ENCODE measurements around the gene ZNF512B.
"Not testable (repeated sequence)": the region's sequence is repeated elsewhere in the genome, so short reads cannot be mapped to it uniquely, and the experiment has no call there.

Gene ZNF512B

GRCh38 chr20:63962426-63963347 is 7.0 kb downstream of the ZNF512B start:
- DNase-seq (ENCODE audit: low read depth): no peak

- no peak for DNase-seq (ENCODE audit: low read depth)
Measured at GRCh38 chr20:63961664-63962425, 7.9 kb downstream of the ZNF512B start.

- DNase-seq (ENCODE audit: low read depth): not testable (repeated sequence)
Measured at GRCh38 chr20:63960654-63961621, 8.8 kb downstream of the ZNF512B start.

- DNase-seq (ENCODE audit: low read depth): no peak
Measured at GRCh38 chr20:63959699-63960075, 10.0 kb downstream of the ZNF512B start.

- no peak for DNase-seq (ENCODE audit: low read depth)
Measured at GRCh38 chr20:63958964-63959698, 10.6 kb downstream of the ZNF512B start.

- DNase-seq (ENCODE audit: low read depth): no peak
Measured at GRCh38 chr20:63958471-63958870, 11.3 kb downstream of the ZNF512B start.

- DNase-seq (ENCODE audit: low read depth): peak; percentile 29
Measured at GRCh38 chr20:63957690-63958441, 11.9 kb downstream of the ZNF512B start.

- DNase-seq (ENCODE audit: low read depth): peak; percentile 53
Measured at GRCh38 chr20:63957004-63957689, 12.6 kb downstream of the ZNF512B start.

- no peak for DNase-seq (ENCODE audit: low read depth)
Measured at GRCh38 chr20:63956664-63957003, 13.1 kb downstream of the ZNF512B start.

- DNase-seq (ENCODE audit: low read depth): peak; percentile 85
Measured at GRCh38 chr20:63955827-63956663, 13.7 kb downstream of the ZNF512B start, which contains the start of gene UCKL1. UCKL1 (minus strand) TSS chr20:63956416; CDS start chr20:63956372, 44 bp downstream.

- no peak for DNase-seq (ENCODE audit: low read depth)
Measured at GRCh38 chr20:63955281-63955826, 14.4 kb downstream of the ZNF512B start.

- DNase-seq (ENCODE audit: low read depth): no peak
Measured at GRCh38 chr20:63953764-63954429, 15.8 kb downstream of the ZNF512B start.

- DNase-seq (ENCODE audit: low read depth): no peak
Measured at GRCh38 chr20:63952769-63953168, 17.0 kb downstream of the ZNF512B start.

- DNase-seq (ENCODE audit: low read depth): no peak
Measured at GRCh38 chr20:63952210-63952535, 17.6 kb downstream of the ZNF512B start.

- no peak for DNase-seq (ENCODE audit: low read depth)
Measured at GRCh38 chr20:63951398-63952209, 18.1 kb downstream of the ZNF512B start.

GRCh38 chr20:63950701-63951397 is 18.9 kb downstream of the ZNF512B start:
- DNase-seq (ENCODE audit: low read depth): no peak

Data from amniotic epithelial cell (primary cell).